Left ventricle myocardium inferior (tissue), 1 donor: ENCODE results near the gene ATP5IF1. TPM values are rescaled to one million over a fixed set of nuclear protein-coding genes. Genes with fewer than 3 reads are reported as not detected.

Experiments
- DNase-seq: peaks from one replicate; pipeline ENCODE4 v3.0.0-alpha.2; 2020
- H3K27ac ChIP-seq: fragments of 200-600 bp; replicated peaks from 2 replicates; pipeline ENCODE4 v1.8.0; 2021
- H3K27me3 ChIP-seq: fragments of 200-600 bp; 2 replicates; pipeline ENCODE4 v1.8.0; 2021; ENCODE audit warnings: low read depth
- H3K36me3 ChIP-seq: fragments of 200-600 bp; 2 replicates; pipeline ENCODE4 v1.8.0; 2021
- H3K4me1 ChIP-seq: fragments of 200-600 bp; 2 replicates; pipeline ENCODE4 v1.8.0; 2021
- H3K4me3 ChIP-seq: fragments of 200-600 bp; 2 replicates; pipeline ENCODE4 v1.8.0; 2021; ENCODE audit warnings: mild to moderate bottlenecking, moderate library complexity
- H3K9me3 ChIP-seq: fragments of 200-600 bp; replicated peaks from 2 replicates; pipeline ENCODE4 v1.8.0; 2021
- CTCF ChIP-seq: fragments of 200-600 bp; IDR thresholded peaks from 2 replicates; pipeline ENCODE4 v1.8.0; 2021; ENCODE audit warnings: antibody characterized with exemption, mild to moderate bottlenecking, borderline replicate concordance
- intact Hi-C: fragments of 100-400 bp; cut with micrococcal nuclease; formaldehyde crosslinking; loops from one replicate; pipeline ENCODE4 v1.11.0; 2022
- total RNA-seq: library from RNA; stranded (reverse); fragmentation: NEBNext Ultra II Directional; extraction: Animal tissue kit (Norgen Biotek cat#: 25700); gene quantifications from one replicate; pipeline ENCODE4 v1.2.1, GENCODE V29; 2021
- donor health status: DM: no; HTN: yes; CAD: no; lungs with severe emphysema.

ATP5IF1 gene
- total RNA-seq, 1 donor from 2014 or later, result 430 TPM

- Histone ChIP-seq H3K27me3 (no peaks in the 10 kb centered on the region), H3K27ac (no peak overlapping the region), H3K9me3 (no peaks in the 10 kb centered on the region), H3K4me3 (no peak overlapping the region), H3K36me3 (no peaks in the 10 kb centered on the region), H3K4me1 (peaks cover 39% of the 10 kb centered on the region)
- intact Hi-C loops, result no loop called here
- no peak for DNase-seq
- TF ChIP-seq CTCF, result no peak
These were observed 21.8 kb downstream of the ATP5IF1 start for GRCh38 chr1:28257736-28258135.

GRCh38 chr1:28258628-28259251 is 22.8 kb downstream of the ATP5IF1 start:
- no peak for TF ChIP-seq CTCF
- Histone ChIP-seq H3K4me3 (peak overlapping the region; percentile 100), H3K9me3 (no peaks in the 10 kb centered on the region), H3K4me1 (peaks cover 49% of the 10 kb centered on the region), H3K27me3 (no peaks in the 10 kb centered on the region), H3K27ac (peak overlapping the region; percentile 94), H3K36me3 (no peaks in the 10 kb centered on the region)
- no peak for DNase-seq
- intact Hi-C loops, result no loop called here

GRCh38 chr1:28259252-28259933 is 23.5 kb downstream of the ATP5IF1 start, which contains the start of gene SESN2:
TSS of gene SESN2 (plus strand) at chr1:28259518. CDS start at chr1:28259848, 330 bp downstream.
- Histone ChIP-seq H3K4me3 (peak within 1 kb of the TSS; percentile 100), H3K4me1 (peaks cover 54% of the 10 kb centered on the region), H3K9me3 (no peaks in the 10 kb centered on the region), H3K27me3 (no peaks in the 10 kb centered on the region), H3K27ac (peak within 1 kb of the TSS; percentile 94), H3K36me3 (no peaks in the 10 kb centered on the region)
- intact Hi-C loops, result no loop called here
- TF ChIP-seq CTCF, result no peak
- peak; percentile 100 for DNase-seq

GRCh38 chr1:28259934-28260802 is 24.2 kb downstream of the ATP5IF1 start:
- intact Hi-C loops, result no loop called here
- no peak for TF ChIP-seq CTCF

DNA sequence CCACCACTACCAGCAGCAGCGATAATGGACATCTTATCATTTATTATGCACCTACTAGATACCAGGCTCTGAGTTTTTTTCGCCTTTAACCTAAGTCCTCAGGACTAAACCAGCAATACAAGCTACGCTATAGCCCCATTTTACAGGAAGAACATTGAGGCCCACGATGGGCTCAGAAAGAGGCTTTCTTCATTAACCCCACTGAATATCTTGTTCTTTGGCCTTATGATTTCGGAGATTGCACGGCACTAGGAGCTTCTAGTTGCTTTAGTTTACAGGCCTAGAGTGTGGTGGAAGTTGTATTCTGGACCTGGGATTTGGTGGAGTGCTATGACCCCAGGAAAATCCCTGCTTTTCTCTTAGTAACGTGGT is 24.9 kb downstream of the ATP5IF1 start:
- Histone ChIP-seq H3K4me1 (peaks cover 63% of the 10 kb centered on the region), H3K4me3 (peak overlapping the region; percentile 100), H3K27ac (peak overlapping the region; percentile 94), H3K27me3 (no peaks in the 10 kb centered on the region), H3K36me3 (no peaks in the 10 kb centered on the region), H3K9me3 (no peaks in the 10 kb centered on the region)
- no peak for TF ChIP-seq CTCF
- intact Hi-C loops, result no loop called here
- no peak for DNase-seq

More at GRCh38 chr1:28259934-28260802, 24.2 kb downstream of the ATP5IF1 start:
- peak overlapping the region; percentile 94 for H3K27ac ChIP-seq
- H3K27me3 ChIP-seq, result no peaks in the 10 kb centered on the region
- DNase-seq, result peak; percentile 79
- H3K4me1 ChIP-seq, result peaks cover 58% of the 10 kb centered on the region
- H3K4me3 ChIP-seq, result peak overlapping the region; percentile 100
- no peaks in the 10 kb centered on the region for H3K9me3 ChIP-seq
- no peaks in the 10 kb centered on the region for H3K36me3 ChIP-seq
